Stimulated activated CD8-positive, alpha-beta memory T cell treated with anti-CD3 and anti-CD28 coated beads, Interleukin-4, amount 100 ng/mL, for 1 hour (primary cell): ENCODE data around the gene PAPOLA.

Experiments
- DNase-seq, 2 donors: peaks; one replicate each; pipeline ENCODE4 v3.0.0-alpha.2; 2020; ENCODE audit warnings: low read depth in 2 of 2, low spot score in 1 of 2

The PAPOLA gene

DNA sequence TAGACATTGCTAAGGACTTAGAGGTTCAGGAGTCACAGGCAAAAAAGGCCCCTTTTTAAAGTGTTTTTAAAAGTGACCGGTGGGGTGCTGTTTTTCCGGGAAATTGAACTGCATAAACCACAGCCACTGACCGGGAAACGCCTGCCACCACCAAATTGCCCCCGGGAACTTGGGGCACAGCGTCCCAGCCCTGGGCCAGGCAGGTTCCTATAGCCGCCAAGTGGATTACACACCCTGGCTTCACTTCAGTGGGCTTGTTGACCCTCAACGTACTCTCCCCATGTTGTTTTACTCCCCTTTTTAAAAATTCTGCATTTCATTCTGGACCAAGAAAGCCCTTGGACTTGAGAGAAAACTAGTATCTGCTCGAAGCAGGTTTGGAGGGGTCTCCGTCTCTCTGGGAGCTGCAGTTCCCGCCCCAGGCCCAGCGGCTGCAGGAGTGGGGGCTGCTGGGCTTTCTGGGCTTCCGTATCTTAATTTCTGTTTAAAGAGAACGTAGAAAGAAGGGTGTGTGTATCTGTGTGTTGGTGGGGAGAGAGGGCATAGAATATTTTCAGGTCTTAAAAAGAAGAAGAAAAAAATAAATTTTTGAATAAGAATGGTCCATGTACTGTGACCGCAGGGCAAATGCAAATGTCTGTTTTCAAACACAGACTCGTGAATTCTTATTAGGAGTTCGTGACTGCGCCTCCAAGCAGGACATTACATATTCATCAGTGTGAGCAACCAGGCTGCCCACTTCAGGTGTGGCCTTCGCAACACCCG is 82.9 kb downstream of the PAPOLA start:
- DNase-seq: no peak

GRCh38 chr14:96585672-96586013 is 83.5 kb downstream of the PAPOLA start:
- DNase-seq: no peak

DNA sequence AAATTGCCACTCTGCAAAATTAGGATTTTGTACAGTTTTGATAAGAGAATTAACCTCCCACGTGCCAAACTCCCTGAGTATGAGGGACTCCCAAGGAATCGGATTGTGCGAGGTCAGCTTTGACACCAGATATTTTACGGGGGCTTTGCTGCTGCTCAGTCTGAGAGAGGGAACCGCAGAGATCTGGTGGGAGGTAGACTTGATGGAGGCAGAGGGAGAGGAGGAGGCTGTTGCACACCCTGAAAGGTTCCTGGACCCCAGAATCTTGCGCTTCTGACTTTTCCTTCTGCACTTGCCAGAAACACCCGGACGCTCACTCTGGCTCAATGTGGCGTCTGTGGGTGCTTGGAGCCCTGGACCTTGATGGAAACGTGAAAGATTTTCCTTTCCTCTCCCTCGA is 83.9 kb downstream of the PAPOLA start:
- DNase-seq: no peak

- DNase-seq: no peak
Measured at GRCh38 chr14:96586921-96587822, 85.0 kb downstream of the PAPOLA start.

GRCh38 chr14:96587823-96588385 is 85.7 kb downstream of the PAPOLA start:
- no peak for DNase-seq

DNA sequence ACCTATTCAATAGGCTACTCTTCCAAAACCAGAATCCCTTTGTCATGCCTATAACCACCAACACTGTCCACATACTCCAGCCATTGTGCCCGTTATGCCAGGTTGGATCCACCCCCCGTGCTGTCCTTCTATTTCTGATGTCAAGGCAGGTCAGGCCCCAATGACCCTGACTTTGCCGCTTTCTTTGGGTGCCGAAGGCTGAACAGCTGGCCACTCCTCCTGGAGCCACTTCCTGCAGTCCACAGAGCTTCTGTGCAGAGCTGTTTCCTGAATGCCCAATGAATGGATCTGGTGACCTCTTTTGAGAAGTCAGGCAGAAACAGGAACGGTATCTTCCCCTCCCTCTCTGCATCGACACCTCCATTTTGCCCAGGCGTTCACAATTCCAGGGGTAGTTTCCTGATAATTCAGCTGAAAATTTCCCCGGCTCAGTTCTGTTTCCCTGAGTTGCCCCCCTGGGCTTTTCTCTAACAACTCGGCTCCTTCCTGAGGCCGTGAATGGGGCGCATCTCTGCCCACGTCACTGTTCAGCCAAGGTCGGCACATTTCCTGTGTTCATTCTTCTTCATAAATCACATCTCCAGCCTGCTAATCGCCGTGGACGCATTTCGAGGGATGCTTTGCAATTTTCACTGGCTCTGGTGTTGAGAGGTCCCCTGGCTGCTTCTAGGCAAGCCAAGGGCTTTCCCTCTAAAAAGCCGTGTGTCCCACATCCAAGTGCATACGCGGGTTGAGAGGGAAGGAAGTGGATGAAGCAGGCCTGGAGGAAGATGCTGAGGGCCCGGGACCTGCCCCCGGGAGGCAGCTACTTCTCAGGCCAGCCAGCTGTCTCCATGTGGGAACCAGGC is 86.5 kb downstream of the PAPOLA start:
- DNase-seq: no peak

- no peak for DNase-seq
Measured at GRCh38 chr14:96589577-96589976, 87.4 kb downstream of the PAPOLA start.

GRCh38 chr14:96590190-96590864 is 88.1 kb downstream of the PAPOLA start:
- no peak for DNase-seq

DNA sequence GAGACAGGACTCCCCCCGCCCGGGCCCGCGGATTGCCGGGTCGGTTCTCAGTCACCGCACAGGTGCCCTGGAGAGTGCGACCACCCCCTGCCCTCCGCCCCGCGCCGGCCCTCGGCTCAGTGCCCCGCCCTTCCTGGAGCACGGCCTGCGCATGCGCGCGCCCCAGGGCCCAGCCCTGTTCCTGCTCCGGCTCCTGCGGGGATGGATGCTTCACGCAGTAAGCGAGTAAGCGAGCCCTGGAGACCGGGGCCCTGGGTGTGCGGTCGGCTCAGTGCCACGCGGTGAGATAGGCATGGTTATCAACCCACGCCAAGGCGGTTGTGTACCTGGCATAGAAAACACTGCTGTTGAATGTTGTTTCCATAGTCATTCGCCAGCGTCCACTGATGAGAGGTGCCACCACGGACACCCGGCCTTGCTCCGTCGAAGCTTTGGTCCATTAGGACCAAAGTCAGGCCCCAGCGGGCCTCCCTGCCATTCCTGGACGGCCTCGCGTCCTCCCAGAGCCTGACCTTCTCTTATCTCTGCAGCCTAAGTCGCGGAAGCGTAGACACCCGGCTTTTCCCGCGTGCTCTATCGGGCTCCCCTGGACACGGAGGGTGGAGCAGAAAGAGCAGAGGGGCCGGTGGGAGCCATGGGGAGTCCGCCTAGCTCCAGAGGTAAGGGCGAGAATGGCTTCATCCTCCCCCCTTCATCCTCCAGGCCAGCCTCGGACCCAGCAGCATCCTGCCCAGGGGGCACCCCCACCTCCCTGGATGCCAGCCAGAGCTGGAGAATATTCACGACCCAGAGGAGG is 90.6 kb downstream of the PAPOLA start:
- DNase-seq: peak; percentile 28

- DNase-seq: no peak
Measured at GRCh38 chr14:96594961-96595360, 92.8 kb downstream of the PAPOLA start.

DNA sequence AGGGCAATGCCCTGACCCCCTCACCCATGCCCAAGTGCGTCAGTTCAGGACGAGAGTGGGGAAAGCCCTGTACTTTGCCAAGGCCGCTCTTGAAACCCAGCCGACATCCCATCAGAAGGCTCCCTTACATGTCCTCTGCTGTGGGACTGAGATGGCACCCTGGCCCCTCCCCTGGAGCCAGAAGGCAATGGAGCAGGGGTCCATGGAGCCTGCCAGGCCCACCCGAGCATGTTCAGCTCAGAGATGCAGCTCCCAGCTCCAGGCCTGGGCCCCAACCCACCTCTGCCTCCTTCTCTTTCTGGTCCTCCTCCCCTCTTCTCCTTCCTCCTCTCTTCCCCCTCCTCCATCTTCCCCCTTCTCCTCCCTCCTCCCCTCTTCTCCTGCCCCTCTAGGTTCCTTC is 95.5 kb downstream of the PAPOLA start:
- DNase-seq: no peak

DNA sequence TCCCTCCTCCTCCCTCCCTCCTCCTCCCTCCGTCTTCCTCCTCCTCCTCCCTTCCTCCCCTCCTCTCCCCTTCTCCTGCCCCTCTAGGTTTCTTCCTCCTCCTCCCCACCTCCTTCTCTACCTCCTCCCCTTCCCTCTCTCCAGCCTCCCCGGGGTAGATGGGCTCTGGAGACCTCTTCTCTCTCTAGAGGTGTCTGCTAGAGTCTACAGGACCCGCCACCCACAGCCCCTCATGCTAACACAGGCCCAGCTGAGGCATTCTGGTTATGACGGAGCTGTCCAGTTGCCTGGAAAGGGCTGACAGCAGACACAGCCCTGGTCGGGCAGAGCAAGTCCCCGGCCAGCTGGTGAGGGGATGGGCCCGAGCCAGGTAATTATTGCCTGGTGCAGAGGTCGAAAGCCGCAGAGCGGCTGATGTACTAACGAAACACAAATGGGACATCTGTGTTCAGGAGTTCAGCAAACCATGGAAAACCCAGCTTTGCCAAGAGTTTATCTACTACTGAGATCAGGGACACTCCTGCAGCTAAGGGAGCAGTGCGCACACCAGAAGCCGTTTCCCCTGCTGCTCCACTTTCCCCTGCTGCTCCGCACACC is 96.2 kb downstream of the PAPOLA start:
- no peak for DNase-seq

DNA sequence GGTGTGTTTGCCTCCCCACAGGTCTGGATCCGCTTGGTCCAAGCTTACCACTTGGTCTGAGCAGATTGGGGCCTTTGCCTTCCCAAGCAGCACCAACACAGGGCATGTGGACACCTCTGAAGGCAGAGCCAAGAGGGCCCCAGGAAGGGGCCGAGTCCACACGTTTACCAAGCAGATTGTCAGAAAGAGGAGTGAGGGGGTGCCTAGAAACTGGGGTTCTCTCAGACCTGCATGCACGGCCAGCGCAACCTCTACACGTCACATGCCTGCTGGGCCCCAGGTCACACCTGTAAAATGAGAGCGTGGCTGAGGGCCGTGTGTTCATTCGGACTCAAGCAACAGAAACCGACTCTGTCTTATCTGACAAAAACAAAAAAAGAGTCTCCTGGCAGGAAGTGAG is 96.9 kb downstream of the PAPOLA start:
- no peak for DNase-seq

DNA sequence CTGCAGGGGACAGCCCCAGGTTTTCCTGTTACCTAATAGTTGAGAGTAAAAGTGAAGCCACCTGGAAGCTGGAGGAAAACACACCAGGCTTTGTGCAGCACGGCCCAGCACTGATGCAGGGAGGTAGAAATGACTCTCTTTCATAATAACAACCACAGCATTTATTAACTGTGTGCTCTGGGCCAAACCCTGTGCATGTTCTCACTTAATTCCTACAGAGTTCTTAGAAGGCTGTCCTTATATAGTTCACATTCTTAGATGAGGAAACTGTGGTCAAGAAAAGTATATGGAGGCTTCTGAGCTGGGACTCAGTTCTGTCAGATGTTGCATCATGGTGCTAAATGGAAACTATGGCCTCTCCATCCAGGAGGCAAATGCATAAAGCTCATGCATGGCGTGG is 100.0 kb downstream of the PAPOLA start:
- DNase-seq: no peak

- DNase-seq: no peak
Measured at GRCh38 chr14:96603350-96604255, 101.4 kb downstream of the PAPOLA start.

DNA sequence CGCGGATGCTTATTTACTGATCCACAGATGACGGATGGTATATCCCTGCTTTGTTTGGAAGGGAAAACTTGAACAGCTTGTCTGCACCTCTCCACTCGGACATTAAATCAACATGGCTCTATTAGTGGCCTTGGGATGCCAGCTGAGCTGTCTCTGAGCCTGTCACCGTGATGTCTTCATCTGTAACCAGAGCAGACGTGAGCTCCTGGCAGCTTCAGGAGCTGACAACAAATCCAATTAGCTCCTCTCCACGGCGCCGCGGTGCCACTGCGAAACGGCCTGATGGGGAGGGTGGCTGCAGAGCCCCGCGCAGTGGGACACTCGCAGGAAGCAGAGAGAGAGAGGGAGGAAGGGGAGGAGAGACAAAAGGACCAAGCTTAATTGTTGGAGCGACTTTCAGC is 112.3 kb downstream of the PAPOLA start:
- DNase-seq: no peak

- DNase-seq: no peak
Measured at GRCh38 chr14:96616161-96616721, 114.1 kb downstream of the PAPOLA start.
